ENCODE results near the gene SLC13A5. TPM values are rescaled to one million over a fixed set of nuclear protein-coding genes. Genes with fewer than 3 reads are reported as not detected.
"Not testable (repeated sequence)": the region's sequence is repeated elsewhere in the genome, so short reads cannot be mapped to it uniquely, and the experiment has no call there.

The SLC13A5 gene
- total and polyA plus RNA-seq, 5 donors = not detected

GRCh38 chr17:6661464-6661848, 51.7 kb downstream of the SLC13A5 start:
- no peaks in the 10 kb centered on the region for H3K9me3 ChIP-seq (ENCODE audit: control insufficient read depth, low read length)
- intact Hi-C loops (cut with DNase I) = loop anchor here in 3 of 4 donors (10.0 kb wide), 3 partner anchors 133 to 343 kb away; partner anchors contain the start of gene TEKT1 (in 1 of the 3)
- no peak overlapping the region for H3K4me3 ChIP-seq (ENCODE audit: low read length)
- no peak overlapping the region for H3K27ac ChIP-seq (ENCODE audit: low read length)
- 82% methylated on average over 2 of the region's 2 CpGs for WGBS
- H3K4me1 ChIP-seq (ENCODE audit: control insufficient read depth, insufficient read depth, low read length) = no peaks in the 10 kb centered on the region
- H3K27me3 ChIP-seq (ENCODE audit: control insufficient read depth, insufficient read depth) = no peaks in the 10 kb centered on the region
- DNase-seq (no peak), ATAC-seq (no peak)

GRCh38 chr17:6660805-6661463, 52.2 kb downstream of the SLC13A5 start:
- intact Hi-C loops (cut with DNase I) = loop anchor here in 3 of 4 donors (10.0 kb wide), 3 partner anchors 134 to 344 kb away; partner anchors contain the start of gene TEKT1 (in 1 of the 3)
- WGBS = 35% methylated on average over 11 of the region's 11 CpGs
- Histone ChIP-seq H3K4me3 (ENCODE audit: low read length) (no peak overlapping the region), H3K27ac (ENCODE audit: low read length) (no peak overlapping the region), H3K4me1 (ENCODE audit: control insufficient read depth, insufficient read depth, low read length) (no peaks in the 10 kb centered on the region), H3K27me3 (ENCODE audit: control insufficient read depth, insufficient read depth) (no peaks in the 10 kb centered on the region), H3K9me3 (ENCODE audit: control insufficient read depth, low read length) (no peaks in the 10 kb centered on the region)
- ATAC-seq (no peak), DNase-seq (no peak)

GRCh38 chr17:6660101-6660500, 53.1 kb downstream of the SLC13A5 start:
- Histone ChIP-seq H3K4me3 (ENCODE audit: low read length) (no peak overlapping the region), H3K9me3 (ENCODE audit: control insufficient read depth, low read length) (no peaks in the 10 kb centered on the region), H3K4me1 (ENCODE audit: control insufficient read depth, insufficient read depth, low read length) (no peaks in the 10 kb centered on the region), H3K27me3 (ENCODE audit: control insufficient read depth, insufficient read depth) (no peaks in the 10 kb centered on the region), H3K27ac (ENCODE audit: low read length) (no peak overlapping the region)
- 67% methylated on average over 9 of the region's 9 CpGs for WGBS
- ATAC-seq = no peak
- intact Hi-C loops (cut with DNase I) = loop anchor here in 3 of 4 donors (10.0 kb wide), 3 partner anchors 135 to 345 kb away; partner anchors contain the start of gene TEKT1 (in 1 of the 3)
- DNase-seq = no peak

GRCh38 chr17:6658411-6658810, 54.8 kb downstream of the SLC13A5 start:
- H3K27me3 ChIP-seq (ENCODE audit: control insufficient read depth, insufficient read depth); H3K27ac ChIP-seq (ENCODE audit: low read length); ATAC-seq; H3K4me3 ChIP-seq (ENCODE audit: low read length); intact Hi-C loops (cut with DNase I); DNase-seq; H3K4me1 ChIP-seq (ENCODE audit: control insufficient read depth, insufficient read depth, low read length); H3K9me3 ChIP-seq (ENCODE audit: control insufficient read depth, low read length): not testable (repeated sequence)
- 79% methylated on average over 5 of the region's 5 CpGs for WGBS

GRCh38 chr17:6657633-6658287, 55.4 kb downstream of the SLC13A5 start:
- no peak for DNase-seq
- Histone ChIP-seq H3K4me3 (ENCODE audit: low read length) (no peak overlapping the region), H3K27me3 (ENCODE audit: control insufficient read depth, insufficient read depth) (no peaks in the 10 kb centered on the region)

GRCh38 chr17:6656797-6657632, 56.2 kb downstream of the SLC13A5 start:
- H3K9me3 ChIP-seq (ENCODE audit: control insufficient read depth, low read length) = not testable (repeated sequence)

More at GRCh38 chr17:6657633-6658287, 55.4 kb downstream of the SLC13A5 start:
- Histone ChIP-seq H3K27ac (ENCODE audit: low read length) (no peak overlapping the region), H3K4me1 (ENCODE audit: control insufficient read depth, insufficient read depth, low read length) (no peaks in the 10 kb centered on the region), H3K9me3 (ENCODE audit: control insufficient read depth, low read length) (no peaks in the 10 kb centered on the region)
- 72% methylated on average over 18 of the region's 18 CpGs for WGBS
- no peak for ATAC-seq
- intact Hi-C loops (cut with DNase I) = no loop called here

GRCh38 chr17:6655732-6656361, 57.3 kb downstream of the SLC13A5 start:
- WGBS = 2% methylated on average over 36 of the region's 41 CpGs

More at GRCh38 chr17:6656797-6657632, 56.2 kb downstream of the SLC13A5 start:
- H3K27ac ChIP-seq (ENCODE audit: low read length); DNase-seq; H3K4me1 ChIP-seq (ENCODE audit: control insufficient read depth, insufficient read depth, low read length); H3K4me3 ChIP-seq (ENCODE audit: low read length); intact Hi-C loops (cut with DNase I); H3K27me3 ChIP-seq (ENCODE audit: control insufficient read depth, insufficient read depth): not testable (repeated sequence)
- ATAC-seq = peak in 1 of 2 donors; percentile 29
- whole genome bisulfite sequencing = 7% methylated on average over 53 of the region's 55 CpGs

GRCh38 chr17:6654841-6655731, 58.1 kb downstream of the SLC13A5 start:
- WGBS = 21% methylated on average over 46 of the region's 46 CpGs
- Histone ChIP-seq H3K27me3 (ENCODE audit: control insufficient read depth, insufficient read depth) (no peaks in the 10 kb centered on the region), H3K9me3 (ENCODE audit: control insufficient read depth, low read length) (no peaks in the 10 kb centered on the region), H3K27ac (ENCODE audit: low read length) (no peak overlapping the region), H3K4me3 (ENCODE audit: low read length) (no peak overlapping the region), H3K4me1 (ENCODE audit: control insufficient read depth, insufficient read depth, low read length) (peaks cover 4% of the 10 kb centered on the region)
- ATAC-seq (no peak), DNase-seq (peak in 2 of 3 donors; percentile 49 to 76)
- intact Hi-C loops (cut with DNase I) = no loop called here

More at GRCh38 chr17:6655732-6656361, 57.3 kb downstream of the SLC13A5 start:
- H3K27ac ChIP-seq (ENCODE audit: low read length); H3K27me3 ChIP-seq (ENCODE audit: control insufficient read depth, insufficient read depth); H3K9me3 ChIP-seq (ENCODE audit: control insufficient read depth, low read length); intact Hi-C loops (cut with DNase I); DNase-seq; H3K4me3 ChIP-seq (ENCODE audit: low read length); H3K4me1 ChIP-seq (ENCODE audit: control insufficient read depth, insufficient read depth, low read length); ATAC-seq: not testable (repeated sequence)

- H3K4me3 ChIP-seq (ENCODE audit: low read length) = peak overlapping the region; percentile 93
- peaks cover 4% of the 10 kb centered on the region for H3K4me1 ChIP-seq (ENCODE audit: control insufficient read depth, insufficient read depth, low read length)
- WGBS = 14% methylated on average over 47 of the region's 47 CpGs
- ATAC-seq (peak; percentile 50 to 53), DNase-seq (peak; percentile 48 to 79 (median 74))
- no peaks in the 10 kb centered on the region for H3K9me3 ChIP-seq (ENCODE audit: control insufficient read depth, low read length)
- H3K27ac ChIP-seq (ENCODE audit: low read length) = no peak overlapping the region
- H3K27me3 ChIP-seq (ENCODE audit: control insufficient read depth, insufficient read depth) = no peaks in the 10 kb centered on the region
- intact Hi-C loops (cut with DNase I) = no loop called here
These were observed 61.2 kb downstream of the SLC13A5 start for GRCh38 chr17:6651919-6652452.

Measured in right cardiac atrium (tissue), 5 donors.